Subcutaneous adipose tissue (tissue), 4 donors: ENCODE data around the gene KLK2. TPM values are rescaled to one million over a fixed set of nuclear protein-coding genes. Genes with fewer than 3 reads are reported as not detected.

Experiments used
- total RNA-seq, 4 donors: library from RNA; depleted of rRNA; stranded (reverse); fragments of >200 nt; gene quantifications; one replicate each; pipeline ENCODE4 v1.1.0, GENCODE V29; 2016
- TF ChIP-seq, protein P1 (sequence below): fragments of 450-650 bp; IDR thresholded peaks from one replicate; pipeline ENCODE4 v1.5.1; 2016; ENCODE audit warnings: low read depth, mild to moderate bottlenecking, control low read depth, antibody characterized with exemption, moderate library complexity

The KLK2 gene
- total RNA-seq, 4 donors from 2014 or later = 0.44 TPM; not detected in 3

GRCh38 chr19:50896591-50897190 is 23.5 kb downstream of the KLK2 start:
- TF ChIP-seq, protein P1, sequence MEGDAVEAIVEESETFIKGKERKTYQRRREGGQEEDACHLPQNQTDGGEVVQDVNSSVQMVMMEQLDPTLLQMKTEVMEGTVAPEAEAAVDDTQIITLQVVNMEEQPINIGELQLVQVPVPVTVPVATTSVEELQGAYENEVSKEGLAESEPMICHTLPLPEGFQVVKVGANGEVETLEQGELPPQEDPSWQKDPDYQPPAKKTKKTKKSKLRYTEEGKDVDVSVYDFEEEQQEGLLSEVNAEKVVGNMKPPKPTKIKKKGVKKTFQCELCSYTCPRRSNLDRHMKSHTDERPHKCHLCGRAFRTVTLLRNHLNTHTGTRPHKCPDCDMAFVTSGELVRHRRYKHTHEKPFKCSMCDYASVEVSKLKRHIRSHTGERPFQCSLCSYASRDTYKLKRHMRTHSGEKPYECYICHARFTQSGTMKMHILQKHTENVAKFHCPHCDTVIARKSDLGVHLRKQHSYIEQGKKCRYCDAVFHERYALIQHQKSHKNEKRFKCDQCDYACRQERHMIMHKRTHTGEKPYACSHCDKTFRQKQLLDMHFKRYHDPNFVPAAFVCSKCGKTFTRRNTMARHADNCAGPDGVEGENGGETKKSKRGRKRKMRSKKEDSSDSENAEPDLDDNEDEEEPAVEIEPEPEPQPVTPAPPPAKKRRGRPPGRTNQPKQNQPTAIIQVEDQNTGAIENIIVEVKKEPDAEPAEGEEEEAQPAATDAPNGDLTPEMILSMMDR = no peak

DNA sequence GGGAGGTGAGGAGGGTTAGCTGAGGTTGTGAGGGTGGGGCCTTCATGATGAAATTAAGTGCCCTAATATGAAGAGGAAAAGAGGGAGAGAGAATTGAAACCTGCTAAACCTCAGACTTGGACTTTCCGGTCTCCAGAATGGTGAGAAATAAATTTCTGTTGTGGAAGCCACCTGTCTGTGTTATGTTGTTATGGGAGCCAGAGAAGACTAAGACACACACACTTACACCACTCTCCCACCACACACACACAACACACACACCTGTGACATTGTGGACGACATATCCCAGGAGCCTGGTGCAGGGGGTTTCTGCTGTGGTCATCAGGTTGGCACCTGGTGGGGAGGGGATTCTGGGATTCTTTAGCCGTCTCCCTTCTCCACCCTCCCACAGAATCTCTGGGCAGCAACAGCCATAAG is 24.0 kb downstream of the KLK2 start:
- TF ChIP-seq, protein P1 = no peak

DNA sequence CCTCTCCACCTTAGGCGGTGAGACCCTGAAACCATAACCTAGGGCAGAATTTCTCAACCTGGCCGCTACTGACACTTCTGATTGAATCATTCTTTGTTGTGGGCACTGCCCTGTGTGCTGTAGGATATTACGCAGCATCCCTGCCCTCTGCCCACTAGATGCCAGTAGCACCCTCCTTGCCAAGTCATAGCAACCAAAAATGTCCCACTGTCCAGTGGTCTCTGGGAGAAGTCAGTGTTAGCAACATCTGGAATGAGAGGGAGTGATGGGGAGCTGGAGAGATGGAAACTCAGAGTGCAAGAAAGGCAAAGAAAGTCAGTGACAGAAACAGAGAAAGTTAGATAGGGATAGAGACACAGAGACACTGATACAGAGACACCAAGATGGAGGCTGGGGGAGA is 24.4 kb downstream of the KLK2 start:
- TF ChIP-seq, protein P1 = no peak

- TF ChIP-seq, protein P1 = no peak
Observed at GRCh38 chr19:50898018-50898417, 24.8 kb downstream of the KLK2 start.

- TF ChIP-seq, protein P1 = no peak
Observed at GRCh38 chr19:50899569-50899968, 26.3 kb downstream of the KLK2 start.

GRCh38 chr19:50902640-50903039 is 29.4 kb downstream of the KLK2 start:
- TF ChIP-seq, protein P1 = no peak

DNA sequence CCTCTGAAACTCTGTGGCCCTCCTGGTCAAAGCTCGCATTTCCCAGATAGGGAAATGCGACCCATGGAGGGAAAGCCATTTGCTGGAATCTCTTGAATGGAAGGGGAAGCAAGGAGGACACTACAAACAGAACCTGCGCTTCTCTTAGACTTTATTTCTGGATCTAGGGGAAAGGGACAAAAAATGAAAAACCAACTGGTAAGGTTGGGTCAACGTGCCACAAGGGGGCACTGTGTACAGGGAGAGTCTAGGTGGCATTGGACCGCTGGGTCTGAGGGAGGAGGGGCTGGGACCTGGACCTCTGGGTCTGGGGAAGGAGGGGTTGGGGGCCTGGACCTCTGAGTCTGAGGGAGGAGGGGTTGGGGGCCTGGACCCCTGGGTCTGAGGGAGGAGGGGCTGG is 33.0 kb downstream of the KLK2 start:
- TF ChIP-seq, protein P1 = no peak
